Endothelial cell of umbilical vein (primary cell): ENCODE results near the gene RAB12. TPM values are rescaled to one million over a fixed set of nuclear protein-coding genes. Genes with fewer than 3 reads are reported as not detected.

Experiments
- BruUV-seq: library from RNA; stranded (reverse); fragments of 400-500 nt; replicated peaks from 2 replicates; lab custom pipeline; 2021; lab: Mats Ljungman, UMichigan
- CTCF ChIA-PET: fragments of 300-600, 350-600 bp; sonication (Branson Sonifier 250); formaldehyde crosslinking; loops from one replicate; lab custom pipeline; 2021; ENCODE audit warnings: antibody characterized with exemption, inconsistent platforms; lab: Charles Lee
- POLR2A ChIA-PET: fragments of 300-600, 350-600 bp; sonication (Branson Sonifier 250); formaldehyde crosslinking; loops from one replicate; lab custom pipeline; 2021; ENCODE audit warnings: antibody characterized with exemption, inconsistent platforms; lab: Charles Lee
- DNase-seq: peaks from one replicate; pipeline ENCODE4 v3.0.0-alpha.2; 2011; ENCODE audit warnings: low read depth, low spot score
- FAIRE-seq: peaks from 2 replicates; lab custom pipeline; 2011; peaks lifted over from hg19 to GRCh38; lab: Jason Lieb, UNC
- H2AFZ ChIP-seq: 2 replicates; pipeline ENCODE4 v1.6.0; 2012; ENCODE audit warnings: low read depth, low read length, control low read depth, inconsistent platforms
- H3K27ac ChIP-seq: 2 replicates; pipeline ENCODE4 v1.5.1; 2011; ENCODE audit warnings: low read depth, mild to moderate bottlenecking, control low read depth, low read length, moderate library complexity; ENCODE audit not compliant: insufficient read depth
- H3K27me3 ChIP-seq, 2 experiments: 2 replicates each; pipeline versions ENCODE4 v1.6.0 to v1.6.1; 2011; ENCODE audit warnings: low read length in 2 of 2, mixed read lengths in 1 of 2; ENCODE audit not compliant: control insufficient read depth in 2 of 2, insufficient read depth in 2 of 2
- H3K36me3 ChIP-seq, 2 experiments: 2 replicates in 1 of 2; 3 replicates in 1 of 2; pipeline ENCODE4 v1.5.1; 2011; ENCODE audit warnings: low read length in 2 of 2, mild to moderate bottlenecking in 1 of 2, moderate library complexity in 1 of 2; ENCODE audit not compliant: control insufficient read depth in 2 of 2, insufficient read depth in 2 of 2; ENCODE audit errors: extremely low read depth in 1 of 2
- H3K4me1 ChIP-seq: 3 replicates; pipeline ENCODE4 v1.5.1; 2011; ENCODE audit warnings: mild to moderate bottlenecking, low read length; ENCODE audit not compliant: control insufficient read depth, insufficient read depth; ENCODE audit errors: extremely low read depth
- H3K4me2 ChIP-seq: 2 replicates; pipeline ENCODE4 v1.6.1; 2011; ENCODE audit warnings: low read length, control low read depth, mixed read lengths; ENCODE audit not compliant: insufficient read depth
- H3K4me3 ChIP-seq, 3 experiments: fragments of 200-600 bp in 1 of 3; sonication (generic), shearing (Covaris generic) in 1 of 3; replicated peaks in 1 of 3; 2 replicates each; pipeline ENCODE4 v1.5.1; 2011 to 2016; ENCODE audit warnings: control low read depth in 3 of 3, low read length in 3 of 3, mild to moderate bottlenecking in 2 of 3, inconsistent platforms in 1 of 3, low read depth in 1 of 3, moderate library complexity in 1 of 3; ENCODE audit not compliant: insufficient read depth in 1 of 3
- H3K79me2 ChIP-seq: 2 replicates; pipeline ENCODE4 v1.6.0; 2012; ENCODE audit warnings: low read length, inconsistent platforms; ENCODE audit not compliant: control insufficient read depth, insufficient read depth
- H3K9ac ChIP-seq: replicated peaks from 2 replicates; pipeline ENCODE3; 2011; ENCODE audit warnings: low read length, control low read depth; ENCODE audit not compliant: insufficient read depth; ENCODE audit errors: extremely low read depth
- H3K9me1 ChIP-seq: replicated peaks from 3 replicates; pipeline ENCODE4 v1.6.0; 2011; ENCODE audit warnings: mild to moderate bottlenecking, low read length; ENCODE audit not compliant: control insufficient read depth, insufficient read depth; ENCODE audit errors: extremely low read depth
- H3K9me3 ChIP-seq: replicated peaks from 2 replicates; pipeline ENCODE4 v1.5.1; 2012; ENCODE audit warnings: low read length, inconsistent platforms; ENCODE audit not compliant: control insufficient read depth, insufficient read depth
- H4K20me1 ChIP-seq: replicated peaks from 2 replicates; pipeline ENCODE3; 2011; ENCODE audit warnings: mild to moderate bottlenecking, low read length; ENCODE audit not compliant: control insufficient read depth, insufficient read depth; ENCODE audit errors: extremely low read depth
- EZH2 ChIP-seq: IDR thresholded peaks from 2 replicates; pipeline ENCODE4 v1.6.1; 2012; ENCODE audit warnings: borderline replicate concordance, low read depth, mild to moderate bottlenecking, moderate library complexity, low read length, inconsistent platforms; ENCODE audit not compliant: severe bottlenecking
- FOS ChIP-seq: IDR thresholded peaks from 2 replicates; pipeline ENCODE4 v1.6.1; 2011; ENCODE audit warnings: mild to moderate bottlenecking, low read length, moderate library complexity, borderline replicate concordance; ENCODE audit not compliant: insufficient read depth
- GATA2 ChIP-seq: IDR thresholded peaks from 2 replicates; pipeline ENCODE4 v1.7.0; 2011; ENCODE audit warnings: low read depth, mild to moderate bottlenecking, moderate library complexity, mixed read lengths, low read length; ENCODE audit not compliant: insufficient read length, insufficient read depth
- JUN ChIP-seq: IDR thresholded peaks from 2 replicates; pipeline ENCODE4 v1.6.1; 2011; ENCODE audit warnings: borderline replicate concordance, low read depth; ENCODE audit not compliant: insufficient read length, insufficient read depth
- MYC ChIP-seq: IDR thresholded peaks from one replicate; pipeline ENCODE4 v1.6.1; 2011; ENCODE audit warnings: mild to moderate bottlenecking, low read depth, low read length
- POLR2A ChIP-seq: IDR thresholded peaks from 2 replicates; pipeline ENCODE4 v1.6.1; 2012; ENCODE audit warnings: low read depth, mild to moderate bottlenecking, control low read depth, low read length
- POLR2AphosphoS5 ChIP-seq: IDR thresholded peaks from 2 replicates; pipeline ENCODE4 v1.6.1; 2012; ENCODE audit warnings: low read depth, mild to moderate bottlenecking, control low read depth, low read length, moderate library complexity; ENCODE audit not compliant: insufficient read depth
- dilution Hi-C: fragments of 300-500 bp; cut with MboI; formaldehyde crosslinking; loops from one replicate; pipeline ENCODE4 v1.15.0; 2019; ENCODE audit warnings: low sequenced_read_pairs; ENCODE audit not compliant: extremely low pct_ligation_motif_present
- intact Hi-C: fragments of 100-400 bp; cut with micrococcal nuclease; formaldehyde crosslinking; loops from one replicate; pipeline ENCODE4 v1.10.0; 2022
- polyA plus RNA-seq, 4 experiments: library from polyadenylated mRNA; depleted of rRNA in 3 of 4; stranded (reverse) in 3 of 4; unstranded in 1 of 4; fragments of >200 nt; gene quantifications; 2 replicates each; pipeline versions ENCODE4 v1.2.1 to v1.2.3, GENCODE V29; 2011 to 2012; ENCODE audit warnings: missing spikeins in 1 of 4
- total RNA-seq: library from RNA; stranded (reverse); gene quantifications from 2 replicates; pipeline ENCODE4 v1.2.3, GENCODE V29; 2021
- TF ChIP-seq, protein P1 (sequence below): IDR thresholded peaks from 2 replicates; pipeline ENCODE4 v1.6.1; 2011; ENCODE audit not compliant: insufficient read depth, insufficient read length
- TF ChIP-seq, protein P2 (sequence below), 2 donors: IDR thresholded peaks; 1 replicate in 1 of 2; 2 replicates in 1 of 2; pipeline ENCODE4 v1.5.1; 2011; ENCODE audit warnings: low read length in 2 of 2, mild to moderate bottlenecking in 2 of 2, moderate library complexity in 2 of 2, control low read depth in 1 of 2, inconsistent platforms in 1 of 2, low read depth in 1 of 2; ENCODE audit not compliant: insufficient read depth in 1 of 2; ENCODE audit errors: extremely low read depth in 1 of 2

RAB12 gene
- total and polyA plus RNA-seq, 2 donors (not counting 3 experiments of a cell fraction or from before 2014, with no cell fraction given), result 11.5 to 42.0 TPM

DNA sequence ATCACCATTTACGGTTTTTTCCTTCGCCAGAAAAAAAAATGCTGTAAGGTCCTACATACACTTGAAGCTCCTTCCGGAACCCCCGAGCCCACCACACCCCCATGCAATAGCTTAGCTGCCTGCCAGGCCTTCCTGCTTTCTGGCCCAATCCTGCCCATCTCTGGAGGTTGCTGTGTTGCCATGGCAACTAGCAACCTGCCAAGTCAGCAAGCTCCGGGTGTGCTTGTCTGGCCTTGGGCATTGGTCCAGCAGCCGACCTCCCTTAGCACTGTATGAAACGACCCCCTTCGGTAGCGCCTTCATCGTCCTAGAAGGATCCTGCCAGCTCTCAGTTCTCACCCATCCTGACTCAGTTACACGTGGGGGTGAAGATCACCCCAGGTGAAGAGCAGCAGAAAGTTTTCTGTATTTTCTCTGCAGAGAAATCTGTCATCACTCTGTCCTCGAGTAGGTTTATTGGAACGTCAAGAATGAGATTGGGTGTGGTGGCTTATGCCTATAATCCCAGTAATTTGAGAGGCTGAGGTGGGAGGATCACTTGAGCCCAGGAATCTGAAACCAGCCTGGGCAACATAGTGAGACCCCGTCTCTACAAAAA lies 48.7 kb downstream of the RAB12 start:
- Histone ChIP-seq H3K9ac (no peak overlapping the region), H3K4me1 (peaks cover 15% of the 10 kb centered on the region), H3K27ac (no peak overlapping the region), H3K9me1 (no peaks in the 10 kb centered on the region), H3K36me3 (no peaks in the 10 kb centered on the region), H3K27me3 (peaks cover 2 to 6% of the 10 kb centered on the region in 2 experiments), H3K4me2 (no peak overlapping the region), H3K4me3 (no peak overlapping the region), H4K20me1 (no peaks in the 10 kb centered on the region), H3K9me3 (no peaks in the 10 kb centered on the region), H3K79me2 (no peaks in the 10 kb centered on the region), H2AFZ (no peak overlapping the region)
- dilution Hi-C loops, result no loop called here
- DNase-seq (no peak), FAIRE-seq (no peak)
- CTCF ChIA-PET, result interaction anchor here (0.9 to 1.2 kb wide), 2 partner anchors 39 to 330 kb away, joined by 3 read pairs; no protein-coding TSS in a partner anchor
- no peak for TF ChIP-seq POLR2AphosphoS5
- TF ChIP-seq, protein P1, sequence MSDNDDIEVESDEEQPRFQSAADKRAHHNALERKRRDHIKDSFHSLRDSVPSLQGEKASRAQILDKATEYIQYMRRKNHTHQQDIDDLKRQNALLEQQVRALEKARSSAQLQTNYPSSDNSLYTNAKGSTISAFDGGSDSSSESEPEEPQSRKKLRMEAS, result no peak
- TF ChIP-seq FOS, result no peak
- no peak for TF ChIP-seq POLR2A
- TF ChIP-seq JUN, result no peak
- TF ChIP-seq MYC, result no peak
- TF ChIP-seq EZH2, result no peak
- TF ChIP-seq, protein P2, sequence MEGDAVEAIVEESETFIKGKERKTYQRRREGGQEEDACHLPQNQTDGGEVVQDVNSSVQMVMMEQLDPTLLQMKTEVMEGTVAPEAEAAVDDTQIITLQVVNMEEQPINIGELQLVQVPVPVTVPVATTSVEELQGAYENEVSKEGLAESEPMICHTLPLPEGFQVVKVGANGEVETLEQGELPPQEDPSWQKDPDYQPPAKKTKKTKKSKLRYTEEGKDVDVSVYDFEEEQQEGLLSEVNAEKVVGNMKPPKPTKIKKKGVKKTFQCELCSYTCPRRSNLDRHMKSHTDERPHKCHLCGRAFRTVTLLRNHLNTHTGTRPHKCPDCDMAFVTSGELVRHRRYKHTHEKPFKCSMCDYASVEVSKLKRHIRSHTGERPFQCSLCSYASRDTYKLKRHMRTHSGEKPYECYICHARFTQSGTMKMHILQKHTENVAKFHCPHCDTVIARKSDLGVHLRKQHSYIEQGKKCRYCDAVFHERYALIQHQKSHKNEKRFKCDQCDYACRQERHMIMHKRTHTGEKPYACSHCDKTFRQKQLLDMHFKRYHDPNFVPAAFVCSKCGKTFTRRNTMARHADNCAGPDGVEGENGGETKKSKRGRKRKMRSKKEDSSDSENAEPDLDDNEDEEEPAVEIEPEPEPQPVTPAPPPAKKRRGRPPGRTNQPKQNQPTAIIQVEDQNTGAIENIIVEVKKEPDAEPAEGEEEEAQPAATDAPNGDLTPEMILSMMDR (IDR thresholded peaks at IDR 0.05; ENCODE audit: extremely low read depth in 1 of 2, insufficient read depth in 1 of 2, low read depth in 1 of 2, low read length in 2 of 2), result no peak
- TF ChIP-seq GATA2, result no peak
- intact Hi-C loops, result loop anchor here (10.0 kb wide), 2 partner anchors 237 to 397 kb away; no protein-coding TSS in a partner anchor
- POLR2A ChIA-PET, result no interaction called here
- no TSS peak for BruUV-seq
